GM21576 (cell line): ENCODE measurements around the gene PTDSS2.
"Not testable (repeated sequence)": the region's sequence is repeated elsewhere in the genome, so short reads cannot be mapped to it uniquely, and the experiment has no call there.

Experiments
- ATAC-seq: cut with Tn5 transposase; IDR thresholded peaks from one replicate; pipeline ENCODE4 v1.9.1; 2021; ENCODE audit warnings: mild to moderate bottlenecking, moderate library complexity; ENCODE audit not compliant: unreplicated experiment

PTDSS2 gene

DNA sequence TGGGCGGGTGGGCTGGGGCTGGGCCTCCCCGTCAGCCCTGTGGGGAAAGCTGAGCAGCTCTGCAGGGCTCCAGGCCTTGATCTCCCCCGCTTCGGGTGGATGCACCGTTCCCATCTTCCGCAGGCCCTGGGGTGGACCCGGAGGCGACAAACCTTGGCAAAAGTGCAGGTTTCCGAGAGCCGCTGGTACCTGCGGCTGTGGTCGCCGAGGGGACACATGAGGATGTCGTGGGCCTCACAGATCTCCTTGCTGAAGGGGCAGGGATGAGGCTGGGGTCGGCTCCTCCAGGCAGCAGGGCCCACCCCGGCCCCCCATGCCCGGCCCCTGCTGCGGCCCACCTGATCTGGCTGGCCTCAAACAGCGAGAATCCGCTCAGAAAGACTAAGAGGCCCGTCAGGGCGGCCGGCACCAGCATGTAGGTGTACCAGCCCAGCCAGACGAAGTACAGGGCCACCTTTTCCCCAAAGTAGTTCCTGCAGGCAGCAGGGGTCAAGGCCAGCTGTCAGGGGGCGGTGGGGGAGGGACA lies 20.1 kb upstream of the PTDSS2 start:
- ATAC-seq = no peak

DNA sequence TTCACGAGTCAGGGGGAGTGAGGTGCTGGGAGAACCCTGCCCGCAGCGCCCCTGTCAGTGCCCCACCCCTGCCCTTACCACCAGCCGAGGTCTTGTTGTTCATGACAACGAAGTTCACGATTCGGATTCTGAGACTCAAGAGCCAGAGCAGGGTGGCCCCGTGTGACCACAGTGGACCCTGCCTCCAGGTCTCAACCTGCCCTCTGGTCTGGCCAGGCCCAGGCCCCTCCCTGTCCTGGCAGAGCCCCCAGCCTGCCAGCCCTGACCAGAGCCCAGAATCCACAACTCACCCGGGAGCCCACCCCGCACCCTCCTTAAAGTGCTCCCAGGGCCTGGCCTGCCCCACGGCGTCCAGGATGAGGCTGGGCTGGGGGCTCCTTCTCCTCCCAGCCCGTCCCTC lies 18.2 kb upstream of the PTDSS2 start:
- ATAC-seq = no peak

DNA sequence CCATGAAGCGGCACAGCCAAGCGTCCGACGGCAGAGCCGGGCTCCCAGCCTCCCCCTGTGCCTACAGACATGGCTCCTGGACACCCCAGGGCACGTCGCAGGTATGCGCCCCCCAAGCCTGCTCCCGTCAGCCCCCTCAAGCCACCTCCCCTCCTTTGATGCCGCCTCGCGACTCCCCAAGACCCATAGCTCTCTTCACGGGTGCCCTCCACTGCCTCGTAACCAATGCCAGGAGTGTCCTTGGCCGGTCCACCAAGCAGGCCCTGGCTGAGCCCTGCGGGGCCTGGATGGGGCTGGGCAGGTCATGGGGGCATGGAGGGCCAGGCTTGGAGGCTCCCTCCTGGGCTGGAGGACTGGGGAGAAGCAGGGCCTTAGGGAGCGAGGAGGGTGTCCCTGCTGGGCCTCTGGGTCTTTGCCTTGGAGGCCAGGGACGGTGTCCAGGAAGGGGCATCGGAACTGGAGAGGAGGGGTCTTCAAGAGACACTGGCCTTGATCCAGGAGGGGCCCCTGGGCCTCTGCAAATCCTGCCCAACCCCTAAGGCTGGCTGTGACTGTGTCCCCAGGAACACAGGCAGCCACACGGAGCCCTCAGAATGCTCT lies 17.5 kb upstream of the PTDSS2 start:
- ATAC-seq = no peak

DNA sequence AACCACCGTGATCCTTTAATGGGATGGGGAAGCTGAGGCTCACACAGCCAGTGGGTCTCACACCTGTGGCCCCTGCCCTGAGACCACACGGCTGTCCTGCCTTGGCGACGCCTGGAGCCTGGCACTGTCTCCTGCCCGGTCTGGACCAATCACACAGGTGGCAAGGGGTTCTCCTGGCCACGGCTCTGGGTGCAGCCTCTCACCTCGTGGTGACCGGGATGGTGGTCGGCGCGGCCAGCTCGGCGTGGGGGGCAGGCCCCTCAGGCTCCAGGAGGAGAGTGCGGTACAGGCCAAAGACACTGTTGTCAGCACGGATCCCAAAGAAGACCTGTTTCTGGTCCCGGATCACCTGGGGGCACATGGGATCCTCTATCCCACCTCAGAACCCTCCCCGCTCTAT lies 17.0 kb upstream of the PTDSS2 start:
- ATAC-seq = no peak

DNA sequence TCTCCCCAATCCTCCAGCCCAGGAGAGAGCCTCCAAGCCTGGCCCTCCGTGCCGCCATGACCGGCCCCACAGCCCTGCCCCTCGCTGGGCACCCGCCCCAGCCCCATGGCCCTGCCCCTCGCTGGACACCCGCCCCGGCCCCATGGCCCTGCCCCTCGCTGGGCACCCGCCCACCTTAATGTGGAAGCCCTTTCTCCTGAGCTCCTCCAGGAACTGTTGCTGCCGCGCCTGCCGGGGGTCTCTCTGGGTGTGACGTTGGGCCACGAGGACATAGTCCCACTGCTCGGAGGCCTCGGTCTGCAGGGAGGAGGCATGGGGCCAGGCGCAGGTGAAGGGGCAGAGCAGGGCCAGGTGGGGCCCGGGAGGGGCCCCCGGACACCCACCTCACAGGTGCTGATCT lies 16.4 kb upstream of the PTDSS2 start:
- ATAC-seq = no peak

DNA sequence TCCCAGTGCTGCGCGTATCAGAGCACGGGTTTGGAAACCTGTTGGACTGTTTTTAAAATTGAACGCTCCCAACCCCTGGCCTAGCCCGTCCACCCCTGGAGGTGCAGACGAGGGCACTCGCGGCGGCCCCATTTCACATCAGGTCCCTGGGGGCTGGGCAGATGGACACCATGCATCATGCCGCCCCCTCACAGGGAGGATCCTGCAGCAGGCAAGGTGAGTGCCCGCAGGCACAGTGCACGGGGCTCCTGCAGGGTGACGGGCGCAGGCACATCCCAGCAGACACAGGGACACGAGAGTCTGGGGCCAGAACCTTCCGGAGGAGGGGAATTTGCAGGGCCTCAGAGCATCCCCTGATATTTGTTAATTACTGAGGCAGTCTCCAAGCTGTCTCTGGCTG lies 15.6 kb upstream of the PTDSS2 start:
- ATAC-seq = no peak

DNA sequence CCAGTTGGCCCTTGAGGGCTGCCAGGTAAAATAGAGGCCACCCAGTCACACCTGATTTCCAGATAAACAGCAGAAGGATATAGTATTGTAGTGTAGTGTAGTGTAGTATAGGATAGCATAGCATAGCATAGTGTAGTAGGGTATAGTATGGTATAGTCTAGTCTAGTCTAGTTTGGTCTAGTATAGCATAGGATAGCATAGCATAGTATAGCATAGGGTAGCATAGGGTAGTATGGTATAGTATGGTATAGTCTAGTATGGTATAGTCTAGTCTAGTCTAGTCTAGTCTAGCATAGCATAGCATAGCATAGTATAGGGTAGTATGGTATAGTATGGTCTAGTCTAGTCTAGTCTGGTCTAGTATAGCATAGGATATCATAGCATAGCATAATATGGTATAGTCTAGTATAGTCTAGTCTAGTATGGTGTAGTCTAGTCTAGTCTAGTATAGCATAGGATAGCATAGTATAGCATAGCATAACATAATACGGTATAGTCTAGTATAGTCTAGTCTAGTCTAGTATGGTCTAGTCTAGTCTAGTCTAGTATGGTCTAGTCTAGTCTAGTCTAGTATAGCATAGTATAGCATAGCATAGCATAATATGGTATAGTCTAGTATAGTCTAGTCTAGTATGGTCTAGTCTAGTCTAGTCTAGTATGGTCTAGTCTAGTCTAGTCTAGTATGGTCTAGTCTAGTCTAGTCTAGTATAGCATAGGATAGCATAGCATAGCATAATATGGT lies 14.9 kb upstream of the PTDSS2 start:
- not testable (repeated sequence) for ATAC-seq

DNA sequence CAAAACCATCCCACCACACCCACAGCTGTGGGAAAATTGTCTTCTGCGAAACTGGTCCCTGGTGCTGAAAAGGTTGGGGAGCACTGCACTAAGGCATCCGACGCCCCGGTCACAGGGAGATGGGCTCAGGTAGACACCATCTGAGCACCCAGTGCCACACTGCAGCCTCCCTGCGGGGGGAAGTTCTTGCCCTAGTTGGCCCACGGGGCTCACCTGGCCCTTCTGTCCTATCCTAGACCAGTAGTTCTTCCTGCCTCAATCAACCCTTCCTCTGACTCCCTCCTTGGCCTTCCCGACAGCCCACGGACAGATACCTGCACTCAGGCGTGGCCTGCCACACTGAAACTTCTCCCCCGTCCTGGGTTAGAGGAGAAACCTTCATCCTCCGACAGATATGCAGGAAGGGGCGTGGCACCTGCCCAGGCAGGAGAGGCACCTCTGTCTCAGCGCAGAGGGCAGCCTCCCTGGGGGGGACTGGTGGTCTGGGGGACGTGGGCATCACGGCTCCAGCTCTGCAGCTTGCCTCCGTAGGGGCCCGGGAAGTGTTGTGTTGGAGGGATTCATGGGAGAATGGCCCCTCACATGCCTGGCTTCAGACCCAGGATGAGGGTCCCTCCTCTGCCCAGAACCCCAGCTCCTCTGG lies 12.7 kb upstream of the PTDSS2 start:
- no peak for ATAC-seq

DNA sequence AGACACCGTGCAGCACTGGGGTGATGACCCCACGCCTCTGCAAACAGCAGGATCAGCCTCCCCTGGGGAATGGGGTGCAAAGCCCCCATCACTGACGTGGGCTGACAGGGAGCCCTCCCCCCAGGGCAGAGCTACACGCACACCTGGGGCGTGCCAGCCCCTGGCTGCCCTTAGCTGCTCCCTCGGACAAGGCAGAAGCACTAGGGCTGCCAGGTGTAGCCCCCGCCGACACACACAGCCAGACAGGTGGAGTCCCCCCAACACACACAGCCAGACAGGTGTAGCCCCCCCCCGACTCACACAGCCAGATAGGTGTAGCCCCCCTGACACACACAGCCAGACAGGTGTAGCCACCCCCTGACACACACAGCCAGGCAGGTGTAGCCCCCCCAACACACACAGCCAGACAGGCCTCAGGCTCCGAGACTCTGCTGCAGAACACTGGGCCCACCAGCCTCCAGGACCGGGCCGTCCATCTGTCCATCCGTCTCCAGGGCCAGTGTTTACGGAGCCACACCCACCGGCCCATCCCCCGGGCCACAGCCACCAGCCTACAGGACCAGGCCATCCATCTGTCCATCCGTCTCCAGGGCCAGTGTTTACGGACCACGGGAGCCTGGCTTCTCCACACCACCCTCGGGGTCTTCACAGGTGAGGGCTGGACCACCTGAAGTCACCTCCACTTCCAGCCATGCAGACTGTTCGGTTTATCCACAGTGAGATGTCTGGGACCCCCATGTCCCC lies 11.8 kb upstream of the PTDSS2 start:
- no peak for ATAC-seq

DNA sequence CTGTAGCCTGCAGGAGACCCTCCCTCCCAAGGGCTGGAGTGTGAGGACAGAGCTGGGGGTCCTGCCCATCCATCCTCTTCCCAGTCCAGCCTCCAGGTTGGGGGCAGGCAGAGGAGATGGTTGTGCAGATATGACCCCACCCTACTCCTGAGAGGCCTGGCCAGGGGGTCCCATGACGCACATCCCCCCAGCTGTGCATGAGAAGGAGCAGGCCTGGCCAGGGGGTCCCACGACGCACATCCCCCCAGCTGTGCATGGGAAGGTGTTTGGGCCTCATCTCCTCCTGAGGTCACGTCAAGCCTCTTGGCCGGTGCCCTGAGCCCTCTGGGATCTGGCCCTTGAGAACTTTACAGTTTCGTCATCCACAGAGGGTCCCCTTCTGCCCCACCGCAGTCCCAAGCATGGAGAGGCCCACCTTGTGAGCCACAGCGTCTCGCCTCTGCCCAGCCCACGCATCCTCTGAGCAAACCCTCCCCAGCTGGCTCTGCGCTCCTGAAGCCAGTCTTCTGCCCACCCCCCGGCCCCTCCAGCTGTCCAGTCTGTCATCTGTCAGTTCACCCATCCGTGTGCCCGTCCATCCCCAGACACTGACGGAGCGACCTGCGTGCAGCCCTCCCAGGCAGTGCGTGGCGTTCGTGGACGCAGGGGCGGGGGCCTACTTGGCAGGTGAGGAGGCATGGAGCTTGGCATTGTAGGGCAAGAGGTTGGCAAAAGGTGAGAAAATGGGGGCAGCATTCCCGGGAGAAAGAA lies 10.6 kb upstream of the PTDSS2 start:
- ATAC-seq = no peak

DNA sequence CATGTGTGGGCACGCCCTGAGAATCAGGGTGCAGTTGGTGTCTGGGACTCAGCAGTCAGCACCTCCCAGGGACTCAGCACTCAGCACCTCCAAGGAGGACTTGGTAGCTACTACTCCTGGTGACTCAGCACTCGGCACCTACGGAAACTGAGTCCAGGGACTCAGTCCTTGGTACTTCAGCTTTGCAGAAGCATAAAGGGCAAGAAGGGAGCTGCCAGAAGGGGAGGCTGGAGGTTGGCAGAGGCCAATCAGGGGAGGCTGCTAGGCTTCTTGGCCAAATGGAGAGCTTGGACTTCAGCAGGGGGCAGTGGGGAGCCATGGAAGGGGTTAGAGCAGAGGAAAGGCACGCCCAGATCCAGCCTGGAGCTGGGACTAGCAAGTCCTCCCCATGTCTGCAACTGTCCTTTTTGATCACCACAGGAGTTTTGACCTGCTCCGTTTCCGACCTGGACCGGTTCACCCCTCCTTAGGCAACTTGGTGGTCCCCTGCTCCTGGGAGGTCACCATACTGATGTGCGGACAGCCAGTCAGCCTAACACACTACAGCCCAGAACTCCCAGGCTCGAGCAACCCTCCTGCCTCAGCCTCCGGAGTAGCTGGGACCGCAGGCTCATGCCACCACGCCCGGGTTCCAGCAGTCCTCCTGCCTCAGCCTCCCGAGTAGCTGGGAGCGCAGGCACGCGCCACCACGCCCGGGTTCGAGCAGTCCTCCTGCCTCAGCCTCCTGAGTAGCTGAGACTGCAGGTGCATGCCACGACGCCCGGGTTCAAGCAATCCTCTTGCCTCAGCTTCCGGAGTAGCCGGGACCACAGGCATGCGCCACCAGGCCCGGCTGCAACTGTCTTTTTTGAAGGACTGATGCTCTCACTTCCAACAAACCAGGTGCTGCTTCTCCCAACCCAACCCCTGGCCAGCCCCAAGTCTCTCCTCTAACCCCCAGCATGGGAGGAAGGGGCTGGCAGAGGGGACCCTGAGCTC lies 9.7 kb upstream of the PTDSS2 start:
- no peak for ATAC-seq

DNA sequence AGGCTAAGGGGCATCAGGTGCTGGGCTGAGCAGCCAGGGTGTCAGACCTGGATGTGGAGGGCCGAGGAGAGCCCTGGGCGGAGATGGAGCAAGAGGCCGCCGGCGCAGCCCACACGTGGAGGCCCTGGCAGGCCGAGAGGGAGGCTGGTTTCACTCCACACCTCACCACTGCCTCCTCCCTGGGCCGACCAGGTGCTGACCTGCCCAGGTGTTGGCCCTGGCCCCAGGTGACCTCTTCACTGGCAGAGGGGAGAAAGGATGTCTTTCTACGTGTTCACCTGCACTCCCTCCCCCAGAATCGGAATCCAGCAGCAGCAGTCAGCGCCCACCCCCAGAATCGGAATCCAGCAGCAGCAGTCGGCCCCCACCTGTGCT lies 9.0 kb upstream of the PTDSS2 start:
- no peak for ATAC-seq

DNA sequence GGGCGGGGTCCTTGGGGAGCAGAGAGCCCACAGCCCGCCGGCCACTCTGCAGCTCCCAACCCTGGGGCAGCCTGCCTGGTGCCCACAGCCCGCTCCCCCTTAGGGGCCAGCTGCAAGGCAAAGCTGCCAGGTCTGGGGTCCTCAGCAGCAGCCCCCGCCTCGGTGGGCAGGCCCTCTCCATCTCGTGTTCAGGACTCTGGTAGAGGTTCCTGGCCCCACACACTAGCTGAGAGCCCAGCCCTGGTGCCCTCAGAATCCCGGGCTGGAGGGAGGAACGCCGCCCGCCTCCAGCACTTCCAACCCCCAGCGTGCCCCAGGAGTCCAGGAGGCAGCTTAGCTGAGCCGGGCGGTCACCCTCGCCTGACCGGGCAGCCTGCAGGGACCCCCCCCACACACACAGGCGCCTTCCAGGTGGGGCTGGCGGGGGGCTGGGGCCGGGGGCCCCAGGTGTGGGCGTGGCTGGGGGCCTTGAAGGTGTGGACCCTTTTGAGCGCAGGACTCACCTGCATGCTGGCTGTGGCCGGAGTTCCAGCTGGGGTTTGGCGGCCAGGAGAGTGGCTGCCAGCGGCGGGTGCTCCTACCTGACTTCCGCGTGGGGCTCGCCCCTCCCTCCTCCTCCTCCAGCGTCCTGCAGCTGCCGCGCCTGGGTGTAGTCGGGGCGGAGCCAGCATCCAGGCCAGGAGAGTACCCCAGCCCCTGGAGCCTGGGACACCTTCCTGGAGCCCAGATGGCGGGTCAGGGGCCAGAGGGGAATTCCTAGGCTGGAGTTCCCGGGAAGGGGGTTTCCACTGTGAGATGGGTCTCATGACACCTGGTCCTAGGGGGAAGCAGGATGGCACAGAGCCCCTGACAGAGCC lies 8.4 kb upstream of the PTDSS2 start, which contains the start of gene ANO9:
ANO9 (minus strand) TSS at position 594 of the 857 bp plus-strand sequence; CDS start at position 509, 85 bp downstream.
- ATAC-seq = peak; percentile 66

DNA sequence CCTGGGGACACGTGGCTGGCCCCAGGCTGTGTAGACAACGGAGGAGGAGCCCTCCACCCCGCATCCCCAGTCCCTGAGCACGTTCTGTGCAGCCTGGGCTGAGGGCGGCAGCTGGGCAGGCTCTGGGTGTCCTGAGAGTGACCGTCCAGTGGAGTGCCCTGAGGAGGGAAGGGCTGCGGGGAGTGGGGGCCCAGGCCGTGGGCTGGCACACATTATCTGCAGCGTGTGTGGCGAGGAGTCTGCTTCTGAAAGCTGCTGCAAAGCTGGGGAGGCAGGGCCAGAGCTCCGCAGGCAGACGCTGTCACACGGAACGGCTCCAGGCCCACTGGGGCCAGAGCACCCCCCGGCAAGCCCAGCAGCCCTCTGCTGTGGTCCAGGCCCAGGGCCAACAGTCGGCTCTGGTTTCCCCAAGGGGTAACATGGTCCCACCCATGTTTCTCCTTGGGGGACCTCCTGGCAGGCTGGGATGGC lies 7.4 kb upstream of the PTDSS2 start:
- no peak for ATAC-seq

DNA sequence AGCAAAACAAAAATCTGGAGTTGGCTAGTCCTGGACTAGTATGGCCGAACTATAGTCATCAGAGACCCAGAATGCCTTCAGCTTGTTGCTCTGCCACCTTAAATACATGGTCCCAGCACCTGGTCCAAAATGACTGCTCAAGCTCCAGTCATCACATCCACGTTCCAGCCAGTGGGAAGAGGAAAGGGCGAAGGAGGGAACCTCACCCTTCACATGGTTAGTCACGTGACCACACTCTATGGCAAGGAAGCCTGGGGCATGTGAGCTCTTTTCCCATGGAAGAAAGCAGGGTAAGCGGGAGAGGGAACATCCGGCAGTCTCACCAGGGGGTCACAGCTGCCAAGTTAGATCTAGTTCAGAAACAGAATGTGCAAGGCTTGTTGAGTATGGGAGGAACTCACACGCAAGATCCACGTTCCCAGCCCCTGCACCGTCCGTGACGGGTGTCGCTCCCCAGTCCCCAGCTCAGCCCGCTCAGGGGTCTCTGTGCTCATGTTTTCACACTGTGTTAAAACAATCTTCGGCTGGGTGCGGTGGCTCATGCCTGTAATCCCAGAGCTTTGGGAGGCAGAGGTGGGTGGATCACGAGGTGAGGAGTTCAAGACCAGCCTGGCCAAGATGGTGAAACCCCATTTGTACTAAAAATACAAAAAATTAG lies 6.4 kb upstream of the PTDSS2 start:
- no peak for ATAC-seq

DNA sequence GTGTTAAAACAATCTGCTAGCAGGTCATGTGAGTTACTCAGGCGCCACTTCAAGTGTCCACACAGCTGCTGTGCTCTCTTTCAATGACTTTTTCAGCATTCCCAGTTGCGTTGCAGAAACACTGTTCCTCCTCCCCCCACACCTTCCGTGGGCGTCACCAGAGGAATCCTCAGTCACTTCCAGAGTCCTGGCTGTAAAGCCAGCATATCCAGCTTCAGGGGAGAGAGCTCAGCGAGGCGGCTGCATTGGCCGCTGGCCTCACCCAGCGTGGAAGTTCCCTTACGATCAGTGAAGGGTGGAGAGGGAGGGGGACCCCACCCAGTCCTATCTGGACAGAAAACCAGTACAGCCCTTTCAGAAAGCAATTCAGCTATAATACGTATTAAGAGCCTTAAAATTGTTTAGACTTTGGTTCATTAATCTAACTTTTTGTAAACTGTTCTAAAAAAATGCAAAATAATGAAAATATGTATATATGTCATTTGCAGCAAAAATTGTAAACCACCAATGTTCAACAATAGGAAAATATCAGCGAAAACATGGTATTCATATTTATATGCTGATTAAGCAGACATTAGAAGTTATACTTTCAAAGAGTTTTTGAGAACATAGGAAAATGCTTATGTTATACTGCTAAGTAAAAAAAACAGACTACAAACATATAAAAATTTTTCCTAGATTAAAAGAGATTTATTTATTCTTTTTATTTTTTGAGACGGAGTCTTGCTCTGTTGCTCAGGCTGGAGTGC lies 5.5 kb upstream of the PTDSS2 start:
- ATAC-seq = no peak
